HG03460 (cell line): ENCODE data around the gene AP3B1.

ENCODE experiments used
- ATAC-seq: cut with Tn5 transposase; IDR thresholded peaks from one replicate; pipeline ENCODE4 v1.9.1; 2021; ENCODE audit not compliant: unreplicated experiment

Gene AP3B1

DNA sequence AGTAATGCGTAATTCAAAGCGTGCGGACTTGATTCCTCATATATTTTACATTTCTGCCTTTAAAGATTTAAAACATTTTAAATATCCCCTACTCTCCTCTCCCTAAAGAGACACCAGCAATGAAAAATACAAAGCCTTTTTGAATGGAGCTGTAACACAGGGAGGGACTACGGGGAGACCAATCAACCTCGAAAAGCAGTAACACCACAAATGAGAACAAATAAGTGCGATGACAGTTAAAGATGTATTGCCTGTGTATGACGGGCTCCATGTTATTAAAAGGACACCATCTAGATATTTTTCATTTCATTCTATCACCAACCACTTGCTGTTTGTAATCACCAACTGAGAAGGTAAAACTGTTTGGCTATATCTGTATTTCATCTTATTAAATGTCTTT is 288.0 kb downstream of the AP3B1 start:
- no peak for ATAC-seq

DNA sequence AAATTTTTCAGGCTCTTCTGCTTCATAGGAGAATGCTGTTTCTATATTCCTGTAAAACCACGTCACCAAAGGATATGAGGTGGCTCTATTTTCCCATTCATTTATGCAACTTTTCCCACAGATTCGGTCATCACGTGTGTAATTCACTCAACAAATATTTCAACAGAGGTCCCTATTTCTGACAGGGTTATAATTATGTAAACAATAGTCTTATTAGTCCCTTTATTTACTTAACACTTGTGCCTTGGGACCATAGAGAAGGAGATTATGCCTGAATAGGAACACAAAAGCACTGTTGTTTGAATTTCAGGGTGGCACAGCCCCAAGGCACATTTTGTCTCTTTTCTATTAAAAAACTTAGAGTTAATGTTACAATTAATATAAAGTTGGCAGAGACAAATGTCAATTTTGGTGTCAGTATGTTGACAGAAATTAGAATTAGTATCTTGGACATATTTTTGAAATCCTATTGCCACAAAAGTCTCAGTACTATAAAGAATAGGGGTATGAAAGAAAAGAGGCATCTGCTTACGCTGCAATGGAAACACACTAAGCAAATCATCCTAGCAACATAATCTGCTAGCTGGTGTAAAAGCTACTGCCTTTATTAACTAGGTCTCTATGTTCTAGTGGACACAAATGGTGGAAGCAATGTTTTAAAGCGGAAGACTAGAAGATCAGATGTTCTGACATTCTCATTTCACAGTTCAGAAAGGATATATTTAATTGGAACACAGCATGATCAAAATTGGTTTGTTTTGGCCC is 289.3 kb downstream of the AP3B1 start:
- ATAC-seq, result no peak

DNA sequence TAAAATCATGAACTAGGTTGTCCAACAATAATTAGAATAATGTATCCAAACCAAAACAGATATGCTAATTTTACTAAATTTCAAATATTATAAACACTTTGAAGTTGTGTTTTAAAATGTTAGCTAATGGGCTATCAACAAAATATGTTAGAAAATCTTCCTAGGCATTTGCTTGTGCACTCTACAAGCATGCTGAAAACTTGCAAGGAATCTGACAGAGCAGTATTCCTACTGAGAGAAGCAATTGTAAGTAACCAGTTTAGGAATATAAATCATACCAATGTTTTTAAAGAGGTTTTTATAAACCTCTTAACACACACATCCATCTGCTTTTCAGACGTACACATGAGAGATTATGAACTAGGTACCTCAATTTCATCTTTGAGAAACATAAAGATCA is 289.9 kb downstream of the AP3B1 start:
- ATAC-seq, result no peak

DNA sequence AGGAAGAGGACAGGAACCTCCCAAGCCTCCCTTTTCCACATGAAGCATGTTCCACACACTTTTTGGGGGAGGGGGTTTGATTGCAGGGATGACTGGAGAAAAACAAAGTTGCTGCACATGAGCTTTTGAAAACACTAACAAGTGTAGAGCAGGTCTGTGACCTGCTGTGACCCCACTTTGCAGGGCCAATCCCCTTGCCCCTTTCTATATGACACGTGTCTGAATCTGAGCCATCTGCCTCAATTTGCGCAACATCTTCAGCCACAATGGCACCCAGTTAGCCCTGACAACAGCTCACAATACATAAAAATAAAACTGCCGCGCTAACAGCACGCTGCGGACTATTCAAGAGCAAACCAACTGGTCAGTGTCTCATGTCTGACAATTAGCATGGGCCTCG is 290.6 kb downstream of the AP3B1 start:
- ATAC-seq, result no peak

DNA sequence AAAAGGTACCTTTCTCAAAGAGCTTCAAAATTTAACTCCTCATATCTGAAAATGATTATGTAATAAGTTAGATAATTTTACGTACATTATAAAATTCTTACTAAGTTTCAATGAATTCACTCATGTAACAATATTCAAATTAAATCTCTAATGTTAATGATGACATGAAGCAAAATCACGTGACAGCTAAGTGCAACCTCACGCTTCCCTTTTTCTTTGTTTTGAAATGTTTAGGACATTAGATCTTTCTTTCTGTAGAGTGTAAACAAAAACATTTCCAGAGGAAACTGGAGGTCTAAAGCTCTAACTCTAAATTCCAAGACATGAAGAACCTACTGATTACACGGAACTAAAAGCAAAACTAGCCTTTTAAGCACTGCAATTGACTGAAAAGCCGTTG is 291.0 kb downstream of the AP3B1 start:
- no peak for ATAC-seq

DNA sequence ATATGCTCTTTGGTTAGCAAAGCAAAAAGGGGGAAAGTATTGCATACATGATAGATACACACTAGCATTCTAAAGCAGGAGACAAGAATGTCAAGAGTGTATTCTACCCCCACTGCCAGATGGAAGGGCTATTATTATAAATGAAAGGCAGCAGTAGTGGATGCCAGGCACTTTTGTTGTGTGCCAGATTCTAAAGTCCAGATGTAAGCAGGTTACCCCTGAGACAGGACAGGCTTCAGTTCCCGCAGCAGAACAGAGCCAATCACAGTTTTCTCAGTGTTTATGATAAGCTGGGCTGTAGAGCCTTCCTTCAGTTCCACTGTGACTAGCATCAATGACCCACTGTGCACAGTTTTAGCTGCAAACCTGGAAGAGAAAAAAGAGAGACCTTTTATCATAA is 291.8 kb downstream of the AP3B1 start:
- no peak for ATAC-seq

DNA sequence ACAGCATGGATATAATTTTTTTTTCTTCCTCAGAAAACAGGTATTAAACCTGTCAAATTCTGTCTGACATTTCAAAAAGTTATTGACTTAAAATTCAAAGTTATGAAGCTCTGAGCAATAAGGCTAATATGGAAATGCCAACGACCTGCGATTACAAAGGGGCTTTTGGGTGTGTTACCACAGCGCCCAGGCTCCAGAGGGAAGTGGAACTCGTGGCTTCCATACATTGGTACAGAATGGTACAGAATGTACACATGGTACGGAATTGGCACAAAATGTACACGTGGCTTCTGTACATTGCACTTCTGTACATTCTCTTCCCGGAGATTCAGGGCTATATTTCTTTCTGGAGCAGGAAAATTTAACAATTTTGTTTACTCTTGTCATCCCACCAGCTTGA is 293.3 kb downstream of the AP3B1 start:
- ATAC-seq, result no peak

DNA sequence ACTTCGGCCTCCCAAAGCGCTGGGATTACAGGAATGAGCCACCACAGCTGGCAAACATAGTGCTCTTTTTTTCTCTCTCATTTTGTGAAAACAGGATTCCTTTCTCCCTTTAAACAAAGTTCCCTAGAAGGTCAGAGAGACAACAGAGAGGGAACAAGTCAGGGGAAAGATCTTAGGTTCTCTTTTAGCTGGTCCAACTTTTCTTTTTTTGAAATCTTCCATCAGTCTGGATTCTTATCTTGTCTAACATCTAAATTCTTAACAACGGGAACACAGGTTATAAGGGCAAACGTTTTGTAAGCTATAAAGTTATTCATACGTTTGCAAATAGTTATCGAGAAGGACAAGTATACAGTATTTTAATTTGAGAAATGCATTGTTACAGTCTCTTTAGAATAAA is 294.3 kb downstream of the AP3B1 start:
- ATAC-seq, result no peak

DNA sequence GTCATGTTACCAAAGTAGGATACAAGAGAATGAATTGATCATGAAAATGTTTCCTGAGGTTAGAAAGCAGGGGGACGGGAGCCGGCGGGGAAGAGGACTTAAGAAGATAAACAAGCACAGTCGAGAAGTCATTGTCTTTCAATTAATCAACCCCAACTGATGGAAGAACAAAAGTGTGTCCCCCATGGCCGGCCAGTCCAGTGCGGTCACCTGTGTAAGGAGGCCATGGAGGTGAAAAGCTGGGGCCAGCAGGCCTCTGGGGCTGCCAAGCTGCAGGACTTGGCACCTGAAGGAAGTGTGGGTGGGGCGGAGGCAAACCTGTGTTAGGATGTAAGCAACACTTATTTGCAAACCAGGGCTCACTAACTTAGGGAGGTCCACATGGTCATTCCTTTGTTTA is 295.1 kb downstream of the AP3B1 start:
- no peak for ATAC-seq

DNA sequence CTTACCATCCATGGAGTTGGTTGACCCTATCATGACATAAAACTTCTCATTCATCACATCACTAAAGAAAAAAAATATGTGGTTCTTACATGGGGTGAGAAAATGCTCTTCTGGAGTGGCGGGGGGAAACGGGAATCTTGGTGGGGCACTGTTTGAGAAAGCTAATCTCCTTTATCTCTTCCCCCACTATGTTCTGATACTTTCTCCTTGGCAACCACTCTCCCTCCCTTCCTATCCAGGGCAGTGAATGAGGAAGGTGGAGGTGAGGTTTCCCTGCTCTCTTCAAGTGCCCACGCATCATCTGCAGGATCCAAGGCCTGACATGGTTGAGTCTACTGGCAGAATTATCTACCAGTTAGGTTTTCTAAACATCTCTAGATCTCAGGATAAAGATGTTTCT is 297.6 kb downstream of the AP3B1 start:
- ATAC-seq, result no peak

DNA sequence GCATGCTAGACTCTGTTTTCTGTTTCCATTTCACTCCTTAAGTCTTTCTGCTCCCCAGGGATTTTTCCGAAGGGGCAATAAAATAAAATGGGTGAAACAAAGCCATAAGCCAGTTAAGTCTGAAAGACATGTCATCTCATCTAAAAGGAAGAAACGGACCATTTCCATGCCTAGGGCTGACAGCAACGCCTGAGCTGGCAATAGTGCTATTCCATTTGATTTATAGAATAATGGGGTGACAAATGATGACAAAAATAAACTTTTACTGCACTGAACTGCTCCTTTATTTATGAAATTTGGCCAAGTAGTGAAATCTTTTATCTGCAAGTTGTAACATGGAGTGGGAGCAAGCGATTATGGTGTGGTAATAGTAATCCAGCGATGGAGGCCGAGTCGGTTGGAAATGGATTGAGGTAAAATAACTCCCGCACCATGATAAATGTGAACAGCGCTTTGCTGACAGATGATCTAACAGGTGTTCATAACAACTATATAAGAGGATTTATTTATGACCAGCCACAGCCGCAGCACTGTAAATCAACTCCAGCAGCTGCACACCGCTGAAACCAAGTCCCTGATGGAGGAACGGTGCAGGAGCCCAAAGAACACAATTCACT is 298.6 kb downstream of the AP3B1 start:
- ATAC-seq, result no peak

DNA sequence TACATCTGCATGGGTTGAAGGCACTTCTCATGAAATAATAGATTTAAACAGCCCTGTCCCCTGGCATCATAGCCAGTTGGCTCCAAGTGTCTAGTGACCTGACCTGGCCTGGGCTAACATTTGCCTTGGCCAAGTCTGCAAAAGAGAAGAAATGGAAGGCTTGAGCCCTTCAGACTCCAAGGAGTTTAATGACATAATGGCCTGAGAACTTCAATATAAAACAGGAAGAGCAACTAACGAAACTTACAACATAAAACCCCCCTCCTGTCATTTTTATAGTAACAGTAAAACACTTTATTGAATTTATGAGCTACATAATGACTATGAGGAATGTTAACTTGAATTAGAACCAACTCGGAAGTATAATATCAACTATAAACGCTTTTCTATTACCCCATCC is 299.6 kb downstream of the AP3B1 start:
- no peak for ATAC-seq

DNA sequence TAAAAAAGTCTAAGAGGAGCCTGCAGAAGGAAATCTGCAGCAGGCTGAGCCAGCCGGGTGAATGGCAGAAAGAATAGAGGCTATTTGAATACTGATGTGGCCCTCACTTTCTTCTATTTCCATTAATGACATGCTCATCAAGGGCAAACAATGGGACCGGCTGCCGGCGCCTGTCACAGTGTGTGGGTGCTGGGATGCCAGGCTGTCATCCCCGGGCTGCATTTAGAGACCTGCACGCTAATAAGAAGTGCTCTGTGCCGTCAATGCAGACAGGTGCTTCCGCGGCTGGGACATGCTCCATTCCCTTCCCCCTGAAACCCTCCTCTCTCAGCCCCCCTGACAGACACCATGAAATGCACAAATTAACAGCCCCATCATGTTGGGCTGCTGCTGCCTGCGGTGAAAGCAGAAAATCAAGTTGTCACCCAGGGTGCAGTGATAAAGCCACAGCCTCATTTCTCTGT is 300.6 kb downstream of the AP3B1 start:
- no peak for ATAC-seq

DNA sequence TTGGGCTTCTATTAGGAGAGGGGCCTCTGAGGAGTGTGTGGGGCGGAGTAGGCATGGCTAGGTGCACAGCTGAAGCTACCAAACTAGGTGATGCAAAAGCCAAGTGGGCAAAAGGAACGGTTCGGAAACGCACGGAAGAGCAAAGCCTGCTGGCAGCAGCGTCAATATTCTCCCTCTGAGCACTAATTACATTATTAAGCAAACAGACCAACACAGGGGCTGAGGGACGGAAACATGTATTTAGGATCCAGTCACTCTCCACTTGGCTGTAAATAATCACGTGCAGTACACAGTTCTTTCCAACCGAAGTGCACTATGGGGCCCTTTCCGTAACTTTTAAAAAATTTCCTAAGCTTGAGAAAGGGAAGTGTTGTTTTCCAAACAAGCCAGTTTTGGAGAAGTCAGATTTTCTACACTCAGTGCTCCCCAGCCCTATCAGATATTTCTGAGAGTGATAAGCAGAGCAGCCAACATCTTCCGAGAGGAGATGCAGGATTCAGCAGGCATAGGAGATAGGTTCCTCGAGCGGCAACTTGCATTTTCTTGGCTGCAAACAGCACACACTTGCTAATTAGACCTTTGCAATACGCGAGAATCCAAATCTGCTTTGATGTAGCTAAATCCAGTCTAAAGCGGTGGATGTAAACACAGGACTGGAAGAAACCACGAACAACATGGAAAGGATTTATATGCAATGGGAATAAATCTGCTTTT is 301.2 kb downstream of the AP3B1 start:
- no peak for ATAC-seq

DNA sequence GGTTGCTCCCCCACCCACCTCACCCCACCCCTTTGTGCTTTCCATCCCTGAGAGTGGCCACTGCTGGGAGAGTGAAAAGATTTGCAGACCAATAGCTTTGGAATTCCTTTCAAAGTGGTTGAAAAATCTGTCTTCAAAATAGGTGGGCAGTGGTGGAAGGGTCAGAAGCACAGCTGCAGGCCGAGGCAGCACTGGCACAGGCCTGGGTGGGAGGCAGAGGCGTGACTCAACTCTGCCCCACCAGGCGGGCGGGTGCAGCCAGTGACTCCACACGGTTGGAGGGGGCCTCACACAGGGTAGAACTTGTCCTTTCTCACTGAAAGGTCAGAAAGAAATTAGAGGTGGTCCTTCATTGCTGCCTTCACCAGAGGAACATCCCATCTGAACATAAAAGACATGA is 303.4 kb downstream of the AP3B1 start:
- ATAC-seq, result no peak

DNA sequence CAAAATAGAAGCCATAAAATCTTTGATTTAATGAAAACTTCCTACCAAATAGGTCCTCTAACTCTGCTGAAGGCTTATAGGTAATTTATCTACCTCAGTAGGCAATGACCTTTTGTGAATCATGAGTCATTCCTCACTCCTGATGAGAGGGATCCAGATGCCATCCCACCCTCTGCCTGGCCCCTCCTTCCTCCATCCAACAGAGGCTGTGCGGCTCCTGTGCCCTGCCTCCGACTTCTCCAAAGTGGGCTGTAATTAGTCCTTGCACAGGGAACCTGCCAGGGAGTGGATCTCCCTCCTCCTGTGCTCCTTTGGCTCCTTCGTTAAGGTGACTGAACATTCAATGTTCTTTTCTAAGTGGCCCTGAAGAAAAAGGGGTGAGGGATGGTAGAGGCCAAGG is 304.5 kb downstream of the AP3B1 start:
- no peak for ATAC-seq

DNA sequence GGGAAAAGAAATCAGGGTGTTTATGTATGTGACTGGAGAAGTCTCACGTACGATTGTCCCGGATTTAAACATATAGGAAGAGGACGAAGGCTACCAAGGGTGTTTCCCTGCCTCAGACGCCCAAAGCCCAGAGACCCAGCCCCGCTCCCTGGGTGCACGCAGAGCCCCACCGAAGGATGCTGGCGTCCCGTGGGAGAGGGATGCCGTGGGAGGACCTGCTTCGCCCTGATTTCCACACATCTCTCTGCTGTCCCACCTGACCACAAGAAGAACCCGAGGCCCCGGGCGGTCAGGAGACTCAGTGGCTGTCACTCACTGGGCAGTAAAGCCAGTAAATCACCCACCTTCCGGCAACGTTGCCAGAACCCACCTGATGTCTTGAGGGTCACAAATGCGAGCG is 306.5 kb downstream of the AP3B1 start:
- no peak for ATAC-seq

DNA sequence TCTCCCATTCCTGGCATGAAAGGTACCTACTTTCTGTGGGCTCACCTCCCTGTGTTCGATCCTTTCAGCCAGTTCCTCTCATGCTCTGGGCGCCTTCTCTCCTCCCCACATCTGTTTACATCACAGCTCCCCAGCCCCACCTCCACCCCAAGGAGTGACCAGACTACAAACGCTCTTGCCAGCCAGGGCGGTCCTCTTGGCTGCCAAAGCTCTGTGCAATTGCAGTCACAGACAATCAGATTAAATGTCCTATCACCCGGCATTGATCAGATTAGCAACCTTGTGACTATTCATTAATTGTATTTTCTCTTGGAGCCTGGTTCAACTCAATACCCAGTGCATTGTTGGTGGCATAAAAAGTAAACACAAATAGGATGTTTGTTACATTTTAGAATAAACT is 307.2 kb downstream of the AP3B1 start:
- no peak for ATAC-seq

DNA sequence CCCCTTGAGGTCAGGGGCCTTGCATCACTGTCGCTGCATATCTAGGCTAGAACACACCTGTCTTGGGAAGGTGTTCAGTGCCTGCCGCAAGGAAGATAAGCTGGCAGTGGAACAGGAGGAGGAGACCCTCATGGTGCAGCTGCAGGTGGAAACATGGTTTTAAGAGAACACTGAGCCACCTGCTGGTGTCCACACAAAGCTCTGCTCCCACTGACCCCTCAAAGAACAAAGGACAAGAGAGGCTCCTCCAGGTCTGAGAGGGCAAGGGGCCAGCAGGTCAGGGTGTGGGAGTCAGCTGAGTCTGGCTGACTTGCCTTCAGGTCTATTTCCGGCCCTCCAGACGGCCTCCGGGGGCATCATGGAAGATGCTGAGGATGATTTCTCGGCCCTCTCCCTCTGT is 308.2 kb downstream of the AP3B1 start:
- no peak for ATAC-seq

DNA sequence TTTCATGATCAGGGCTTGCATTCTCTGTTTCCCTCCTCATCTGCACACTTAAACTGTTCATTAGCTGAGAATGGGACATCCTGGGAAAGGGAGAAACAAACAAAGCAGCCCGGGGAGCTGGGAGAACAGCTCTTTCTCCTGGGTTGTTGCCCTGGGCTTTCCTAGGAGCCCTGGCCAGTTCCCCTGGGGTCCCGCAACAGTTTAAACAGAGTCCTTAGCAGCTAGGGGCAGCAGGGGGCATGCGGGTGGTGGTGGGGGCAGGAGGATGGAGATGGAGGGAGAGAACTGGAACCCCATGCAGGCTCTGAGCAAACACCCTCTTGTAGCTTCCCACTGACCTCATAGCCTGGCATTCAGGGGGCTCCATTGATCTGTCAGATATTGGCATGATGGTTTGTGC is 309.3 kb downstream of the AP3B1 start:
- ATAC-seq, result no peak

DNA sequence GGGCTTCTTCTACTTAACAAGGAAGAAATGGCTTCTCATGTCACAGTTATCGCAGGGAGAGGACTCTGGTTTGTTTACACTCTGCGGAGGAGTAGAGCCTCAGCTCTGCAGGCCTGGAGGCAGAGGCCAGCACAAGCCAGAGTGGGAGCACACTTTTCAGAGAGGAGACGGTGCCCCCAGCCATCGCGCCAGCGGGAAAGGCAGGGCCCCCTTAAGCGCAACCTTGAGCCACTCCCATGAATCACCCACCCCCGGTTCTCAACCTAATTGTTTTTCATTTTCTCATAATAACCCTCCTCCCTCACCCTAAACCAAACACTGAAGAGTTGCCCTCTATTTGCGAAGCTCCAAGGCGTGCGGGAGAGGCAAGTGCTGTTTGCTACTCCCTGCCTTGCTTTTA is 309.9 kb downstream of the AP3B1 start:
- no peak for ATAC-seq

DNA sequence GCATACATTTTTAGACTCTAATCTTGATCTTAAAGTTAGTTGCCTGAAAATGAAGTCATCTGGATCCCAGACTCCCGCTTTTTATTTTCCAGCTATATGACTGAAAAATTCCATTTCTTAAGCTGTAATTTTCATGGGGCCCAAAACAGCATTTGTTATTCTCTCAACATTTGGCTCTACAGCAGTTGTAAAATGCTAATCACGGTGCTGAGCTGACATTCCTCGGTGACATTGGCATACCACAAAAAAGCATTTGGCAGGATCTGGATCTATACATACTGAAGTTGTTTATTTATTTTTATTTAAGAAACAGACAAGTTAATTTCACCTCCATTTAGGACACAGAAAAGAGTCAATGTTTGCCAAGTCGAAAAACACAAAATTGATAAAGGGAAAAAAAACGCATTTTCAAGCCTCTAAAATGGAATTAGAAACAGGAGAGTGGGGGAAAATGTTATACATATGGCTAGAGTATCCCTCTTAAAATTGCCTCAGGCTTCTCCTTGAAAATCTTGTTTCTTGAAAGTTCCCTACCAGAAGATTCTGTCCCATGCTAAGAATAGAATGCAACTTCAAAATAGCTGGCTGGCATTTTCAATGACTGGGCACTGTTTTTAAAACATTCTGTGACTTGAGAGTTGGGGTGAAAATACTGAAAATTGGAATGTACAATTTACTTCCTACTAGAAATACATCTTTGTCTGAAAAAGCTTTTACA is 310.9 kb downstream of the AP3B1 start:
- ATAC-seq, result no peak
